ENCODE results near the gene DSCAM. TPM values are rescaled to one million over a fixed set of nuclear protein-coding genes. Genes with fewer than 3 reads are reported as not detected.

DSCAM gene
- total RNA-seq, 1 donor, result not detected

DNA sequence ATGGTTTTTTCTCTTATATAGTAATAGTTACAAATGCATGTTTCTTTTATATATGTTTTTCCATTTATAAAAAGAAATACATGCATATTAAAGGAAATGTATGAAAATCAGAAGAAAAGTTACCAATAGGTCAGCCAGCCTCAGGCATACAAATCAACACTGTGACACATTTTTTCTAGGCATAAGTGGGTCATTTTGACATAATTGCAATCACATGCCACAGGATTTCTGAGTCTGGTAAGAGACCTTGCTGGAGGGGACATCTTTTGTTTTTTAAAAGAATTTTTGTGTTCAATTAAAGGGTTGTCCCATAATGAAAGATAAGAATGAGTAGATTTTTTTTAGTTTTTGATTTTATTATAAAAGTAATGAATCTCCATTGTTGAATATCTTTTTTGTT is 506.6 kb downstream of the DSCAM start:
- Histone ChIP-seq H3K9me3 (ENCODE audit: low read depth, low read length) (peaks cover 3% of the 10 kb centered on the region), H3K4me2 (ENCODE audit: insufficient read depth, low read length) (no peak overlapping the region), H3K79me2 (ENCODE audit: insufficient read depth, low read length) (no peaks in the 10 kb centered on the region), H3K36me3 (ENCODE audit: insufficient read depth, low read length) (no peaks in the 10 kb centered on the region), H3K27ac (ENCODE audit: low read depth, low read length) (no peak overlapping the region), H3K27me3 (ENCODE audit: insufficient read depth, low read length) (no peaks in the 10 kb centered on the region), H3K4me3 (ENCODE audit: insufficient read depth, low read length) (no peak overlapping the region), H2AFZ (ENCODE audit: low read length) (no peak overlapping the region), H4K20me1 (ENCODE audit: insufficient read depth, low read length) (no peaks in the 10 kb centered on the region), H3K4me1 (ENCODE audit: insufficient read depth, low read length) (no peaks in the 10 kb centered on the region)
- no peak for DNase-seq (ENCODE audit: insufficient read length, low spot score, missing footprints)
- TF ChIP-seq, protein P1, sequence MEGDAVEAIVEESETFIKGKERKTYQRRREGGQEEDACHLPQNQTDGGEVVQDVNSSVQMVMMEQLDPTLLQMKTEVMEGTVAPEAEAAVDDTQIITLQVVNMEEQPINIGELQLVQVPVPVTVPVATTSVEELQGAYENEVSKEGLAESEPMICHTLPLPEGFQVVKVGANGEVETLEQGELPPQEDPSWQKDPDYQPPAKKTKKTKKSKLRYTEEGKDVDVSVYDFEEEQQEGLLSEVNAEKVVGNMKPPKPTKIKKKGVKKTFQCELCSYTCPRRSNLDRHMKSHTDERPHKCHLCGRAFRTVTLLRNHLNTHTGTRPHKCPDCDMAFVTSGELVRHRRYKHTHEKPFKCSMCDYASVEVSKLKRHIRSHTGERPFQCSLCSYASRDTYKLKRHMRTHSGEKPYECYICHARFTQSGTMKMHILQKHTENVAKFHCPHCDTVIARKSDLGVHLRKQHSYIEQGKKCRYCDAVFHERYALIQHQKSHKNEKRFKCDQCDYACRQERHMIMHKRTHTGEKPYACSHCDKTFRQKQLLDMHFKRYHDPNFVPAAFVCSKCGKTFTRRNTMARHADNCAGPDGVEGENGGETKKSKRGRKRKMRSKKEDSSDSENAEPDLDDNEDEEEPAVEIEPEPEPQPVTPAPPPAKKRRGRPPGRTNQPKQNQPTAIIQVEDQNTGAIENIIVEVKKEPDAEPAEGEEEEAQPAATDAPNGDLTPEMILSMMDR (IDR thresholded peaks at IDR 0.05; ENCODE audit: extremely low read depth, low read depth, low read length), result no peak

DNA sequence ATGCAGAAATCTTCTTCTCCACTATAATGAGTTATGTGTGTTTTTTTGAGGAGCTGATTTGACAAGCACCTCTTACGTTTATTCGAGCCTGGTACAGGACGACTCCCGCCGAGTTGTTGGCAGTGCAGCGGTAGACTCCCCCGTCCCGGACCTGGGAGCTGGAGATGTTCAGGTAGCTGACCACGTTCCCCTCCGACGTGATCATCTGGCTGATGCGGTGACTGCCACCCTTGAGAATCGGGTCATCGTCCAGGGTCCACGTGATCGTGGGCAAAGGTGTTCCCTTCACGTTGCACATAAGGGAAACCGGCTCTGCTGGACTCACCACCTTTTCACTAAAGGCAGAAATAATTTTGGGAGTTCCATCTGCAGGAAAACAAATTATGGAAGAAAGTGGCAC is 507.9 kb downstream of the DSCAM start:
- H3K36me3 ChIP-seq (ENCODE audit: insufficient read depth, low read length), result no peaks in the 10 kb centered on the region
- TF ChIP-seq, protein P1 (IDR thresholded peaks at IDR 0.05; ENCODE audit: extremely low read depth, low read depth, low read length), result no peak
- H3K27ac ChIP-seq (ENCODE audit: low read depth, low read length), result no peak overlapping the region
- H3K79me2 ChIP-seq (ENCODE audit: insufficient read depth, low read length), result no peaks in the 10 kb centered on the region
- H4K20me1 ChIP-seq (ENCODE audit: insufficient read depth, low read length), result no peaks in the 10 kb centered on the region
- peaks cover 3% of the 10 kb centered on the region for H3K9me3 ChIP-seq (ENCODE audit: low read depth, low read length)
- no peaks in the 10 kb centered on the region for H3K27me3 ChIP-seq (ENCODE audit: insufficient read depth, low read length)
- H3K4me2 ChIP-seq (ENCODE audit: insufficient read depth, low read length), result no peak overlapping the region
- DNase-seq (ENCODE audit: insufficient read length, low spot score, missing footprints), result no peak
- H2AFZ ChIP-seq (ENCODE audit: low read length), result no peak overlapping the region
- H3K4me3 ChIP-seq (ENCODE audit: insufficient read depth, low read length), result no peak overlapping the region
- H3K4me1 ChIP-seq (ENCODE audit: insufficient read depth, low read length), result no peaks in the 10 kb centered on the region

DNA sequence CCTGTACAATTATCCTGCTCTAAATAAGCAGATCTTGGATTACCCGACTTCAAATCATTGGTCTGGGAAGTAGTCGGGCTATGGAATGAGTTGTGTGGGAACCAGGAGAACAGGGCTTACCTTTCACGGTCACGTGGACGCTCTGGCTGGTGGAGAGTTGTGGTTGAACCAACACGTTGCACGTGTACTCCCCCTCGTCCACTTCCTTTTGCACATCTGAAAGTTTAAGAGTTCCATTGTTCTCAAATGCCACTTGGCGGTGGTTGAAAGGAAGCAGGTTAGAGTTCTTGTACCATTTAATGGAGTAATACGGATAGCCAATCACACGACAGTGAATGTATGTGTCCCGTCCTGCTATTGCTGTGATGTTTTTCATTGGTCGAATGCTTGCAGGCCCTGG is 509.0 kb downstream of the DSCAM start:
- TF ChIP-seq, protein P1 (IDR thresholded peaks at IDR 0.05; ENCODE audit: extremely low read depth, low read depth, low read length), result no peak
- Histone ChIP-seq H3K4me3 (ENCODE audit: insufficient read depth, low read length) (no peak overlapping the region), H4K20me1 (ENCODE audit: insufficient read depth, low read length) (no peaks in the 10 kb centered on the region), H3K4me1 (ENCODE audit: insufficient read depth, low read length) (no peaks in the 10 kb centered on the region), H3K9me3 (ENCODE audit: low read depth, low read length) (peaks cover 3% of the 10 kb centered on the region), H3K36me3 (ENCODE audit: insufficient read depth, low read length) (no peaks in the 10 kb centered on the region), H3K79me2 (ENCODE audit: insufficient read depth, low read length) (no peaks in the 10 kb centered on the region), H2AFZ (ENCODE audit: low read length) (no peak overlapping the region), H3K4me2 (ENCODE audit: insufficient read depth, low read length) (no peak overlapping the region), H3K27me3 (ENCODE audit: insufficient read depth, low read length) (no peaks in the 10 kb centered on the region), H3K27ac (ENCODE audit: low read depth, low read length) (no peak overlapping the region)
- DNase-seq (ENCODE audit: insufficient read length, low spot score, missing footprints), result no peak

DNA sequence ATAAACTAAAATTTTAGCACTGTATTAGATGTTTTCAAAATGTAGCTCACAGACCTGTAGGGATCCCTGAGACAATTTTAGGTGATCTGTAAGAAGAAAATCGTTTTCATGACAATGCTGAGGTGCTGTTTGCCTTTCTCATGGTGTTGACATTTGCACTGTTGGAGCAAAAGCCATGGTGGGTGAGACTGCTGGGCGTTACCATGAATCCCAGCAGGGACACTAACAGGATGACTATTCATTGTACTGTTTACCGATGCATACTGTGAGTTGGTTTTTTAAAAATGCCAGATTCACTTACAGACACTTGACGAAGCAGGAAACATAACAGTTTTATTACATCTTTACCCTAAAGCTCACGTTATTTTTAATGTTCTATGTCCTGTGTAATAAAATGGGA is 511.3 kb downstream of the DSCAM start:
- TF ChIP-seq, protein P1 (IDR thresholded peaks at IDR 0.05; ENCODE audit: extremely low read depth, low read depth, low read length), result no peak
- no peak overlapping the region for H3K4me2 ChIP-seq (ENCODE audit: insufficient read depth, low read length)
- H3K79me2 ChIP-seq (ENCODE audit: insufficient read depth, low read length), result no peaks in the 10 kb centered on the region
- H3K27me3 ChIP-seq (ENCODE audit: insufficient read depth, low read length), result no peaks in the 10 kb centered on the region
- no peaks in the 10 kb centered on the region for H4K20me1 ChIP-seq (ENCODE audit: insufficient read depth, low read length)
- H3K9me3 ChIP-seq (ENCODE audit: low read depth, low read length), result peaks cover 3% of the 10 kb centered on the region
- no peak overlapping the region for H3K4me3 ChIP-seq (ENCODE audit: insufficient read depth, low read length)
- no peaks in the 10 kb centered on the region for H3K36me3 ChIP-seq (ENCODE audit: insufficient read depth, low read length)
- H2AFZ ChIP-seq (ENCODE audit: low read length), result no peak overlapping the region
- no peak overlapping the region for H3K27ac ChIP-seq (ENCODE audit: low read depth, low read length)
- no peaks in the 10 kb centered on the region for H3K4me1 ChIP-seq (ENCODE audit: insufficient read depth, low read length)
- no peak for DNase-seq (ENCODE audit: insufficient read length, low spot score, missing footprints)

Measured in osteoblast (primary cell).